ENCODE measurements around the gene ARGLU1.
"Not testable (repeated sequence)": the region's sequence is repeated elsewhere in the genome, so short reads cannot be mapped to it uniquely, and the experiment has no call there.

The ARGLU1 gene, protein sequence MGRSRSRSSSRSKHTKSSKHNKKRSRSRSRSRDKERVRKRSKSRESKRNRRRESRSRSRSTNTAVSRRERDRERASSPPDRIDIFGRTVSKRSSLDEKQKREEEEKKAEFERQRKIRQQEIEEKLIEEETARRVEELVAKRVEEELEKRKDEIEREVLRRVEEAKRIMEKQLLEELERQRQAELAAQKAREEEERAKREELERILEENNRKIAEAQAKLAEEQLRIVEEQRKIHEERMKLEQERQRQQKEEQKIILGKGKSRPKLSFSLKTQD

DNA sequence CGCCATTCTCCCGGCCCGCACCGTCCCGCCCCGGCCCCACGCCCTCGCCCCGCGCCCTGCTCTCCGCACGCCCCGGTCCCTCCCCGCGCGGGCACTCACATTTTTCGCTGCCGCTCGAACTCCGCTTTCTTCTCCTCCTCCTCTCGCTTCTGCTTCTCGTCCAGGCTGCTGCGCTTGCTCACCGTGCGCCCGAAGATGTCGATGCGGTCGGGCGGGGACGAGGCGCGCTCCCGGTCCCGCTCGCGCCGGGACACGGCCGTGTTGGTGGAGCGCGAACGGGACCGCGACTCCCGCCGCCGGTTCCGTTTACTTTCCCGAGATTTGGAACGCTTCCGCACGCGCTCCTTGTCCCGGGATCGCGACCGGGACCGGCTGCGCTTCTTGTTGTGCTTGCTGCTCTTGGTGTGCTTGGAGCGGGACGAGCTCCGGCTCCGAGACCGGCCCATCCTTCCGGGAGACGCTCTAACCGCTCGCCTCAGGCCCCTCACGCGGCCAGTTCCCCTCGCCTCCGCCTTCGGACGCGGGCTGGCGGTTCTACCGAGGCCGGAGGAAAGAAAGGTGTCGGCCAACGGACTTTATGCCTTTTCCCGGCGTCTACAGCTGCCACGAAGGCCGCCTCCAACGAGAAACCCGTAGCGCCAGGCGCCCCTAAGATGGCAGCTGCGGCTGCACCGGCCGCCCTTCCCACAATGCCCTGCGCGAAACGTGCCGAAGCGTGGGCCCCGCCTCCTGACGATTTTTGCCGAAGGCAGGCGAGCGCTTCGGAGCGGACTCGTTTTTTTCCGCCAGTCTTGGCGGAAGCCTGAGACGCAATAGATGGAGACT, at the start of gene ARGLU1:
ARGLU1 (minus strand) TSS at position 664 of the 825 bp plus-strand sequence; CDS start at position 446, 218 bp downstream.
- DNase-seq (ENCODE audit: low spot score): peak; percentile 96

DNA sequence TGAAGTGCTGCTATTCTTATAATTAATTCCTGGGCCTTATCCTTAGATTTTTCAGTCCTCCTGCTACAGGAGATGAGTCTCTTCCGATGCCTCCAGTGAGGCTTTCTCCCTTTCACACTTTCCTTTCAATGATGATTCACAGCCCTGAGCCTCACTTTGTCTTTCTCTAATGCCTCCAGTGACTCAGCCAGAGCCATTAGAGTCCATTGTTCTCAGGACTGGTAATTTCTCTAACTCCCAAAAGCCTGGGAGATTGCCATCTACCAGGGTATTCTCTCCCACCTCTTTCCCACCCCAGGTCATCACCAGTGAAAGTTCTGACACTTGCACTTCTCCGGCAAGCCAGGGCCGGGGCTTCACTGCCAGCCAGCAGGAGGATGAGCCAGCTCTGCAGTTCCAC, 49.6 kb upstream of the ARGLU1 start:
- peak; percentile 40 for DNase-seq (ENCODE audit: low spot score)

DNA sequence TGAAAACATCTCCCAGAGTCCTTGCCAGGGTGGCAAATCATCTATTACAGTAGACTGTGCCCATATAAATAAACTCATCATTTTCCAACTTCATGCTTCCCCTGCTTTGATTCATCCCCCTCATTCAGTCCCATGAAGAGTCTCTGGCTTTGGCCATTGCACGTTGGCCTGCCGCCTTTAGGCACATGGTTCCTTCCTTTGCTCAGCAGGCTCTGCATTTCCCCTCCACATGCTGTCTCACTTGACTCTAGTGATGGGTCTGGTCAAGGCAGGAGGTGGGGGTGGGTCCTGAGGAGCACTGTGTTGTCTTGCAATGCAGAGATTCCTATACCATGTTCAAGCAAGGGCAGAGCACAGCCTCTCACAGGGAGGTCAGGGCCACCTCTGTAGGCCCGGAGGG, 48.8 kb upstream of the ARGLU1 start:
- DNase-seq (ENCODE audit: low spot score): no peak

DNA sequence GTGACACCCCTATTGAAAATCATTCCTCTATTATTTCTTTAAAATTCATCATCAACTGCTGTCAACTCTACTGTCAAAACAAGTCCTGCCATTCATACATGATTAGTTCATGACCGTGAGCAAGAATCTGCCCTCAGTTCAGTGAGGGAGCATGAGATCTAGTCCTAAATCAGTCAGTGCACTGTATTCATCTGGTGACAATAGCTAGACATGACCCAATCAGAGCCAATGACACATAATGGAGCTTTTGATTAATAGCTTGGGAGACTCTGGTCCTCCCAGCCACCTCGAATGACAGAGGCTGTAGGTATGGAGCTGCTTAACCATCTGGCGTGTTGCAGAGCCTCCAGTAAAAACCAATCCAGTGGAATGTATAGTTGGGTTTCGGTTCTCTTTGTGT, 46.9 kb upstream of the ARGLU1 start:
- no peak for DNase-seq (ENCODE audit: low spot score)

DNA sequence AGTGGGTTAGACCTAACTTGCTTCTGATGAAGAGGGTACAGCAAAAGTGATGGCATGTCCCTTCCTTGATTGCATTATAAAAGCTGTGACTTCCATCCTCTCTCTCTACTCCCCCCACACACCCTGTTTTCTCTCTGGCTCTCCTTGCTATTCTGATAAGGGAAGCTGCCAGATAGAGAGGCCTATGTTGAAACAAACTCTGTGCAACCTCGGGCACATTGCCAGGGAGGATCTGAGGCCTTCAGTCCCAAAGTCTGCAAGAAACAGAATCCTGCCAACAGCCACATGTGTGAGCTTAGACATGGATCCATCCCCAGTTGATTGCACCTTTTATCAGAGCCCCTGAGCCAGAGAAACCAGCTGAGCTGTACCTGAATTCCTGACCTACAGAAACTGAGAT, 44.8 kb upstream of the ARGLU1 start:
- DNase-seq (ENCODE audit: low spot score): no peak

DNA sequence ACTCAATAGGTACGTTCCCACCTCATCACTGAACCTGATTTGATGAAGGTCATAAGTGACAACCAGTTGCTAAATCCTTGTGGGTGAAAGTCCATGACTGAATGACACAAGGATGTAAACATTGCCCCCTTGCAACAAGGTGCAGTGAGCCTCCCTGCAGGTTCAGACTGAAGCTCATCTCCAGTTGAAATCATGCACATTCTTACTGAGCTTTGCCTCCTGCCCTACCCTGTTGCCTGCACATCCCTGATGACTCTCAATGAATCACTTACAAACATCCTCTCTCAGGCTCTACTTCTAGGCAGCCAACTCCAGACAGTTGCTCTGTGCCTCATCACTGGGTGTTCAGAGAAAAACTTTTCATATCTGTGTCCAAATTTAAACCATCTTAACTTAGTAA, 42.5 kb upstream of the ARGLU1 start:
- peak; percentile 47 for DNase-seq (ENCODE audit: low spot score)

DNA sequence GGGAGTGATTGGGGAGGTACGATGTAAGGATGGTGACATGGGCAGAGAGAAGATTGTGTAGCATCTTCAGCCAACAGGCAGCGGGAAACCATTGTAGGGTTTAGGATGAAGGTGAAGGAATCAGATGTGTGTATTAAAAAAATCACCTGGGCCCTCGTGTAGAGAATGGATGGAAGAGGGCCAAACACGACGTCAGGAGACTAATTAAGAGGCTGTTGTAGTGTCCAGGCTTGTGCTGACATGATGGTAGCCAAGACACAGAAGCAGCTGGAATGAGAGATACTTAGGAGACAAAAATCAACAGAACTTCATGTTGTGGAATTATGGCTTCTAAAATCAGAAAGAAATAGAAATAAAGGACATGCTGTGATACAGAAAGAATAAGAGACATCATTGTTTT, 41.2 kb upstream of the ARGLU1 start:
- DNase-seq (ENCODE audit: low spot score): no peak

DNA sequence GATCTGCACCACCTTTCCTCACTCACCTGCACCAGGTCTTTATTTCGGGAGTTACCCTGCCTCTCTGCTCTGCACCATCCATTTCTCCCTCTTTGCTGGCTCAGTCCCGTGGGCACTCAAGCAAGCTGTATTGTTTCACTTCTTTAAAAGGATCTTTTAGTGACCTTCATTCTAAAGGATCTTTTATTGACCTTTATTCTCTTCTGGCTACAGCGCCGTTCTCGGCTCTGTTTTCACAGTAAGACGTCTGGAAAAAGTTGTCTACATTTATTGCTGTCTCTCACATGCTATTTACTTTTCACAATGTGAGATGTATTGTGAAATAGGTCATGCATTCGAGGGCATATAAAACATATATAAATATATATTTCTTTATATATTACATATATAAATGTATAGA, 35.6 kb upstream of the ARGLU1 start:
- no peak for DNase-seq (ENCODE audit: low spot score)

DNA sequence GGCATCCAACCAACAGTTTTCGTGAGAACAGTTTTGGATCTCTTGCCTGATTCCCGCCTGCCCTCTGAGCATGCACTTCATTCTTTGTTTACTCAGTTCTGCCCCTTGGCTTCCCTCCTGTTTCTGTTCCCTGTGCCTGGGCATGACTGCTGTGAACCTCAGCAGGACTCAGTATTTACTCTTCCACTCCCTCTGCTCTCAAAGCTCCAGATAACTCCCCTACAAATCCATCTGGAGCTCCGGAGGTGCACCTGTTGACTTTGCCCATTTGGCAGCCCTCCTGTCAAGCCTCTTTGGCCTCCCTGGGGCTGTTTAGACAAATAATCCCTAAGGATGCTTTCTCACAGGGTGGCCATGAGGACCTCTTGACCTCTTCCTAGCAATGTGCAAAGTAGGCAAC, 34.2 kb upstream of the ARGLU1 start:
- DNase-seq (ENCODE audit: low spot score): no peak

DNA sequence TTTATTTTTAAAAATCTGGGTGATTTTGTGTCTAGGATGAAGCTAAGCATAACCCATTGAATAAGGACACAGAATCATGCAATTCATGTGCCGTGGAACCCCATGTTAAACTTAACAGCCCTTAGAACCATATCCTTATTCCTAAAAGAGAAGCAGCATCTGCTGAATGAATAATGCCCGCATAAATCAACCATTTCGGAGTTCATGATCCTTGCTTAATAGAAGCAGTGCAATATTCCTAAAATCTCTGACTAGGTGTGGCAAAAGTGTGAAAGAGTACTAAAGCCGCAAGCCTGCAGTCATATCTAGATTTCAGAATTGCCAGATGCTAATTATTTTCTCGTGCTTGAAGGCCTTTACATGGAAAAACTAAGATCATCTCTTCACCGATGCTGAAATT, 33.6 kb upstream of the ARGLU1 start:
- no peak for DNase-seq (ENCODE audit: low spot score)

DNA sequence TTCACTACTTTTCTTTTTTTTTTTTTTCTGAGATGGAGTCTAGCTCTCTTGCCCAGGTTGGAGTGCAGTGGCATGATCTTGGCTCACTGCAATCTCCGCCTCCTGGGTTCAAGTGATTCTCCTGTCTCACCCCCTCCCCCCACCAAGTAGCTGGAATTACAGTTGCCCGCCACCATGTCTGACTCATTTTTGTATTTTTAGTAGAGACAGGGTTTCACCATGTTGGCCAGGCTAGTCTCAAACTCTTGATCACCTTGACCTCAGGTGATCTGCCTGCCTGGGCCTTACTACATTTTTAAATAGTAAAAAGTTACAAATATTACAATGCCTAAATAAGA, 32.8 kb upstream of the ARGLU1 start:
- not testable (repeated sequence) for DNase-seq (ENCODE audit: low spot score)

DNA sequence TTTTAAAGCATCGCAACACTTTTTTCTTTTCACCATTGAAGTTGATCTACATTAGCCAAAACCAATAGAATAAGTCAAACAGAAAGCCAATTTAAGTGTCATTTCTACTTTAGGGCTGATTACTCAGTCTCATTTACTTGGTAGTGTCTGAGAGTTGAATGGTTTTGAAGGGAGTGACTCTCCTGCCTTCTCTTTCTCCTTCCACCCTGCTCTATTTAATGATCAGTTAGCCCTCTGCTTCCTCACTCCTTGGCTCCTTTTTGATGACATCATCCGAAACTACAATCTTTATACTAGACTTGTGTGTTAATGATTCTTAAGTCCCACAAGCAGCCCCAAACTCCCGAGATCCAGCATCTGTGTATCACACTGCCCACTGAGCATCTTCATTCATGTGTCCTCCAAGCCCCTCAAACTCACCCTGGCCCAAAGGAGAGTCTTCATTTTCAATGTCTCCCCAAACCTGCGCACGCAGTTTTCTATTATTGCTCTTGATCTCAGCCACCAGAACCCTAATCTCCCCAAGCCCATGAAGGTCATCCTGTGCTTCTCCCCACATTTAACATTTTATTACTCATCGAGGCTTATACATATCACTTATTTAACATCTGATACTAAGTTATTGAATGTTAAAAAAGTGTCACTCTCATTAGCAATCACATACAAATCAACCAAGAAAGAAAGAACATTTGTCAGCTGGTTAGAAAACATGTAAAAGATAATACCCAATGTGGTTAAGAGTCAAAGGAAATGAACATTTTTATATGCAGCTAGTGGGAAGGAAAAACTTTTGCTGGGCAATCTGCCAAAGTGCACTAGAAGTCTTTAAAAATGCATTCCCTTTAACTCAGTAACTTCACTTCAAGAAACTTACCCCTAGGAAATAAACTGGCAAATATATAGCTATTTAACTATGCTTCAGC, 32.2 kb upstream of the ARGLU1 start:
- DNase-seq (ENCODE audit: low spot score): peak; percentile 19

DNA sequence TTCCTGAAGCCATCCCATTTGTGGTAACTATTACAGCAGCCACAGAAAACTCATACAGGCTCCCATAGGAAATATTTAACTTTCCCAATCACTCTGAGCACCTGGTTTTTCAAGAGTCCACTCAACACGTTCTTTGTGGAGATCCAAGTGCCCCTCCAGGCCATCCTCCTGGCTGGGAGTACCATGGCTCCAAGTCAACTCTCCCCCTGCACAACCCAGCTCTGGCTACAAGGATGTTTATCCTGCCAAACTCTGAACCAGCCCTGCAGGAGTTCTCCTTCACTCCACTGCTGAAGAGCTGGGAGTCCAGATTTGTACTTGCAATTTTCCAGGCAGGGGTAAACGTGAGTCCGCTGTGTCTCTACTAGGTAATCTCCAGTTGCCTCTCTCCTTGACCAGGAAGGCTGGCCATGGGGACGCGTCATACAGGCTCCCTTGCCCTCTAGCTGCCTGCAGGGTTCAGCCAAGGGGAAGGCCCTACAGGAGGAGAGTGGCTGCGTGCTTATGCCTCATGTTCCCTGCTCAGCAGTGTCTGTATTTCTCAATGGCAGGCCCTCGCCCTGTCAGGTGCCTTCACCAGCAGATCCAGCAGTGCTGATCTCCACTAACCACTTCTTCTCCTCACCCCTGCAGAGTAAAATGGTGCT, 29.9 kb upstream of the ARGLU1 start:
- DNase-seq (ENCODE audit: low spot score): no peak

DNA sequence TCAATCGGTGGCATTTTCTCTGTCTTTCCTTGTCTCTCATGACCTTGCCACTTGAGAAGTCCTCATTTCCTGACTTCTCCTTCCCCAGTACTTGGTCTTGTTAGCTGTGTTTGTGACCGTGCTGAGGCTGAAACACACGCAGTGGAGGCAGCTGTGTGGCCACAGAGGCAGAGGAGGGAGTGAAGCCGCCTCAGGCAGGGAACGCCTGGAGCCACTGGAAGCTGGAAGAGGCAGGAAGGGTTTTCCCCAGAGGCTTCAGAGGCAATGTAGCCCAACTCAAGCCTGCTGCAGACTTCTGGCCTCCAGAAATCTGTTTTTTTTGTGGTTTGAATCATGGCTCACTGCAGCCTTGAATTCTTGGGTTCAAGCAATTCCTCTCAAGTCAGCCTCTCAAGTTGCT, 29.2 kb upstream of the ARGLU1 start:
- peak; percentile 48 for DNase-seq (ENCODE audit: low spot score)

DNA sequence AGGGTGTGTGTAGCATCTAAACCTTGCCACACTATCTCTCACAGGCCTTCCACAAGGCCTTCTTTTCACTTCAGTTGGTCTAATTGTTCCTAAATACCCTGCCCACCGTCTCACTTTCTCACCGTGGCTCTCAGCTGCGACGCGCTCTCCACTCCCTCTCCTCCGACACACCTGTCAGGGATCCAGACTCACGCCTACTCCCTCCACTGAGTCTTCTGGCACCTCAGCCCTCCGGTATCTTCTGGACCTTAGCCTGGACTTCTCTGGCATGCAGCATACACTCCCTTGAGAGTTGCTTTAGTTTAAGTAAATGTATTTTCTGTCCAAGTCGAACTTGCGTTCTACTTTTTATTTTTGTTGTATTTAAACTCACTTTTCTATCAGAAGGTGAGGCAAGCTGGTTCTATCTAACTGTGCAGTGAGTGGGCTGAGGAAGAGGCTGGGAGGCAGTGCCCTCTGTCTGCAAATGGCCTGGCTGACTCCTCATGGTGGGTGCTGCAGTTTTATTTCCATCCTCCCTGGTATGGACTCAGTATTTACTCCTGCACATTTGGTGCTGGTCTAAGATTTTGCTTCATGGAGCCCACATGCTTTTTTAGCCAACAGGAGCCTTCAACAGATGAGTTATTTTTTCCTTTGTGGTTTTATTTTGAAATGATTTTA, 28.5 kb upstream of the ARGLU1 start:
- DNase-seq (ENCODE audit: low spot score): no peak

DNA sequence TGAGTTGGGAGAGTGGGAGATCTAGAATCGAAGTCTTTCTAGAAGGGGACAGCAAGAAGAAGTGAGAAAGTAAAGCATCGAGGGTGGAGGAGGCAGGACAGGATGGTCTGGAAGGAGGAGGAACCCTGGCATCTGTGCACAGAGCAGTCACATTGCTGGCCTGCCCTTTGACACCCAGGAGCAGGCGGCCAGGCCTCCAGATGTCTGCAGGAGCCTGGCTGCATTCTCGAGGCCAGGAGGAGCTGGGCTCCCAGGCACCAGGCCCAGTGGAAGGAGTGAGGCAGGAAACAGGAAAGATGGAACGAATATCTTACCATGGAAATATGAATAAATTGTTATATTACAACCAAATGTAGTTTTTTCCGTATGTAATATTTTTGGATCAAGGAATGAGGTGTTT, 27.7 kb upstream of the ARGLU1 start:
- DNase-seq (ENCODE audit: low spot score): peak; percentile 26

DNA sequence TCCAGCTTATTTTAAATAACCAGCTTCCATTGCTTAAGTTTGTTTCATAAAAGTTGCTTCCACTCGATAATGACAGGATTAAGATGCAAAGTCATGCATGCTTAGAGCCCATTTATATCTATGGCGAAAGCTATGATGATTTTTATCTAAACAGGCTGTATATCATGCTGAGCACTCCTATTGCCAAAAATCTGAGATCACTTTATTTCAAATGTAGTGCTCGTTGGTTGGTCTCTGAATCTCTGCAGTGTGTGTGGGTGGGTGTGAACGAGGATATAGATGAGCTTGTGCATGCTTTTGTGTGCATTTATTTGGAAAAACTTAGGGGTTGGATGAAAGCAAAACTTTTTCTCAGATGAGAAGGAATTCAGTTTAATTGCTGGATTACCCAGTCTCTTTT, 27.0 kb upstream of the ARGLU1 start:
- DNase-seq (ENCODE audit: low spot score): no peak

DNA sequence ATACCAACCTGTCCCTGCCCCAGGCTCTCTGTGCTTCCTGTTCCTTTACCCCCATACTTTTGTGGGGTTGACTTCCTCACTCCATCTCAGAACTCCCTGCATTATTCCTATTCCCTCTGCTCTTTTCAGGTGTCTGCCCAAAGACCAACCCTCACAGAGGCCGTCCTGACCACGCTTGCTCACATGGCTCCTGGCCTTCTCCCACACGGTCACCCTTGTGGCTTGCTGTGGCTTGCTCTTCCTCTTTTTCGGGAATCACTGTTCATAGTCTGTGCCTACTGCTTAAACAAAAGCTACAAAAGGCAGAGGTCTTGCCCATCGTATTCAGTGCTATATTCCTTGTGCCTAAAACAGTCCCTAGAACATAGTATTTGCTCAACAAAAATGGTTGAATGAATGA, 25.2 kb upstream of the ARGLU1 start:
- DNase-seq (ENCODE audit: low spot score): no peak

DNA sequence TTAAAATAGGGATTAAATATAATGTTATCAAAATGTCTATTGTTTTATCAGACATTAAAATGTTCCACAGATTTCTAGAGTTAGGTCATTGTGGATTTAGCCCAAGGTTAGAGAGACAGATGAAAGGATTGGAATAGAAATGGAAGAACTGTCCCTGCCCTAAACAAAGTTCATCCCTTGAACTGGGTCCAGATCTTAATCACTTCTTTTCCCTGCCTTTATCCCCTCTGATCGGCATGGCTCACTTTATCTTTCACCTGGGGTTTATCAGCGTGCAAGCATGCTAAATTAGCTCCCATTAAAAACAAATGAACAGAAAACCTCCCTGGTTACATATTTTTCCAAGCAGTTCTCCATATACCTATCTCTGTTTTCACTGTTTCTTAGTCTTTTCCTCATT, 23.4 kb upstream of the ARGLU1 start:
- DNase-seq (ENCODE audit: low spot score): no peak

DNA sequence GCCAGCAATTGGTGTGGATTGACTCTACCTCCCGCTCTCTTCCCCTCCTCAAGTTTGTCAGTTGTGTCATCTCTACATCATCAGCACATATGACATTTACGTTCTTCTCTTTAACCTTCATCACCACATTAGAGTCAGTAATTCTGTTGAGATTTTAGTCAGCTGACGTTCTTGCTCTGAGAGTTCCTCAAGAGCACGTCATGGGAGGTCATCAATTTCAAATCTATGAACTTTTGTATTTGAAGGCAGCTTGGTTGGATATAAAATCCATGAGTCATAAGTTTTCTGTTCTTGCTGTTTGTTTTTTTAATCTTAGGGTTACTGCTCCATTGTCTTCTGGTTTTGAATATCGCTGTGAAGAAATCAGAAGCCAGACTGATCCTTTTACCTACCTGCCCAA, 21.8 kb upstream of the ARGLU1 start:
- no peak for DNase-seq (ENCODE audit: low spot score)

DNA sequence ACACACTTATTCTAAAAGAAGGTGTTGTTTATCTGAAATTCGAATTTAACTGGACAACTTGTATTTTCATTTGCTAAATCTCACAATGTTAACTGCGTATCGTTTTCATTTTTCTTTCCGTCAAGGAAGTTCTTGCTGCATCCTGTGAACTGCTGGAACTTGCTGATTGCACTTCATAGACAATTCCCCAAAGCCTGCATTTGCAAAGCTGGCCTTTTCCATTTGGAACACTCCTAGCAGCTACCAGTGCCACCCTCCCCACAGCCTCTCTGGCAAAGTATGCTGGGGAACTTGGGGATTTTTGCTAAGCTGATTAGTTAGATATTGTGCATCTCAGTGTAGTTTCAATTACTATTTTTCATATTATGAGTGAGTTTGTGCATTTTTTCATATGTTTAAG, 20.4 kb upstream of the ARGLU1 start:
- DNase-seq (ENCODE audit: low spot score): no peak

DNA sequence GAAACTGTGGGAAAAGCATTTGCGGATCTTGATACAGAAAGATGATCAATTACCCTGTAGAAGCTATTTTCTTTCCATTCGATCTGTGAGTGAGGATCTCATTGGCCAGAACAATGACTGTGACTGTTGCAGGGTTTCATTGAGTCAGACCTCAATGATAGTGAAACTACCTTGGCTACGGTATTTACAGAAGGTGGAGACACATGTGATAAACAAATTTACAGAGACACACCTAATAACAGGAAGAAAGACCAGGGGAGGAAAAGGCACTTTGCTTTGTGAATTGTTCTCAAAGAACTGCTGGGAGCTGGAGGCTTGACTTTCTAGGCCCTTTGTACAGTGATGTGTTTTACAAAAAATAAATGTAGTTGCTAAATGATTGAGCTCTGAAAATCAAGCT, 19.9 kb upstream of the ARGLU1 start:
- DNase-seq (ENCODE audit: low spot score): no peak
